GM12892 (cell line): ENCODE results near the gene CACNA2D1. TPM values are rescaled to one million over a fixed set of nuclear protein-coding genes. Genes with fewer than 3 reads are reported as not detected.

Experiments used
- DNase-seq: peaks from one replicate; pipeline ENCODE4 v3.0.0; 2011; ENCODE audit not compliant: insufficient read length
- FAIRE-seq: peaks from 2 replicates; lab custom pipeline; 2011; peaks lifted over from hg19 to GRCh38; lab: Jason Lieb, UNC
- POLR2A ChIP-seq: IDR thresholded peaks from 2 replicates; pipeline ENCODE4 v1.6.1; 2011; ENCODE audit warnings: low read depth, low read length, control low read depth
- POLR2AphosphoS5 ChIP-seq: IDR thresholded peaks from 2 replicates; pipeline ENCODE4 v1.6.1; 2011; ENCODE audit warnings: low read depth, low read length, control low read depth
- TAF1 ChIP-seq: IDR thresholded peaks from 2 replicates; pipeline ENCODE4 v1.6.1; 2011; ENCODE audit warnings: low read depth, mild to moderate bottlenecking, control low read depth, low read length, borderline replicate concordance
- polyA plus RNA-seq: library from polyadenylated mRNA; unstranded; fragments of >200 nt; gene quantifications from one replicate; pipeline ENCODE4 v1.2.1, GENCODE V29; 2012; ENCODE audit warnings: missing spikeins, inconsistent platforms; ENCODE audit not compliant: missing spikeins

CACNA2D1 gene
- polyA plus RNA-seq, result 0.04 TPM

GRCh38 chr7:82443547-82444219, at the start of gene CACNA2D1:
TSS of gene CACNA2D1 (minus strand) at chr7:82443777.
- FAIRE-seq, result peak; percentile 48
- DNase-seq, result peak; percentile 20
- TF ChIP-seq POLR2A, result no peak
- no peak for TF ChIP-seq POLR2AphosphoS5
- no peak for TF ChIP-seq TAF1

GRCh38 chr7:82481499-82482097, 38.0 kb upstream of the CACNA2D1 start:
- no peak for FAIRE-seq
- no peak for DNase-seq
- TF ChIP-seq TAF1 (no peak), POLR2AphosphoS5 (no peak), POLR2A (no peak)

GRCh38 chr7:82477733-82478515, 34.3 kb upstream of the CACNA2D1 start:
- FAIRE-seq (no peak), DNase-seq (no peak)
- TF ChIP-seq TAF1 (no peak), POLR2AphosphoS5 (no peak), POLR2A (no peak)

- DNase-seq (no peak), FAIRE-seq (no peak)
- TF ChIP-seq POLR2A, result no peak
- no peak for TF ChIP-seq TAF1
- TF ChIP-seq POLR2AphosphoS5, result no peak
Measured at GRCh38 chr7:82472966-82473365, 29.4 kb upstream of the CACNA2D1 start.

- FAIRE-seq (no peak), DNase-seq (no peak)
- TF ChIP-seq POLR2A, result no peak
- TF ChIP-seq TAF1, result no peak
- no peak for TF ChIP-seq POLR2AphosphoS5
Measured at GRCh38 chr7:82471351-82472020, 27.9 kb upstream of the CACNA2D1 start.

GRCh38 chr7:82469207-82469606, 25.6 kb upstream of the CACNA2D1 start:
- no peak for FAIRE-seq
- DNase-seq, result no peak

GRCh38 chr7:82468435-82468834, 24.9 kb upstream of the CACNA2D1 start:
- DNase-seq (no peak), FAIRE-seq (no peak)
- TF ChIP-seq POLR2A (no peak), POLR2AphosphoS5 (no peak), TAF1 (no peak)

More at GRCh38 chr7:82469207-82469606, 25.6 kb upstream of the CACNA2D1 start:
- no peak for TF ChIP-seq POLR2AphosphoS5

- DNase-seq (no peak), FAIRE-seq (no peak)
- TF ChIP-seq POLR2A, result no peak
- TF ChIP-seq POLR2AphosphoS5, result no peak
- no peak for TF ChIP-seq TAF1
Measured at GRCh38 chr7:82467020-82467419, 23.4 kb upstream of the CACNA2D1 start.

- FAIRE-seq, result no peak
- TF ChIP-seq POLR2A (no peak), TAF1 (no peak), POLR2AphosphoS5 (no peak)
Measured at GRCh38 chr7:82464372-82464771, 20.8 kb upstream of the CACNA2D1 start.

GRCh38 chr7:82455295-82455694, 11.7 kb upstream of the CACNA2D1 start:
- no peak for TF ChIP-seq POLR2A
- no peak for TF ChIP-seq TAF1
- no peak for TF ChIP-seq POLR2AphosphoS5
- FAIRE-seq, result no peak
- no peak for DNase-seq

More at GRCh38 chr7:82464372-82464771, 20.8 kb upstream of the CACNA2D1 start:
- DNase-seq, result no peak

- TF ChIP-seq POLR2A (no peak), TAF1 (no peak), POLR2AphosphoS5 (no peak)
- FAIRE-seq (no peak), DNase-seq (no peak)
Measured at GRCh38 chr7:82450759-82451158, 7.2 kb upstream of the CACNA2D1 start.
